Measurements from ENCODE around the gene SGPP2.

The SGPP2 gene, protein sequence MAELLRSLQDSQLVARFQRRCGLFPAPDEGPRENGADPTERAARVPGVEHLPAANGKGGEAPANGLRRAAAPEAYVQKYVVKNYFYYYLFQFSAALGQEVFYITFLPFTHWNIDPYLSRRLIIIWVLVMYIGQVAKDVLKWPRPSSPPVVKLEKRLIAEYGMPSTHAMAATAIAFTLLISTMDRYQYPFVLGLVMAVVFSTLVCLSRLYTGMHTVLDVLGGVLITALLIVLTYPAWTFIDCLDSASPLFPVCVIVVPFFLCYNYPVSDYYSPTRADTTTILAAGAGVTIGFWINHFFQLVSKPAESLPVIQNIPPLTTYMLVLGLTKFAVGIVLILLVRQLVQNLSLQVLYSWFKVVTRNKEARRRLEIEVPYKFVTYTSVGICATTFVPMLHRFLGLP

DNA sequence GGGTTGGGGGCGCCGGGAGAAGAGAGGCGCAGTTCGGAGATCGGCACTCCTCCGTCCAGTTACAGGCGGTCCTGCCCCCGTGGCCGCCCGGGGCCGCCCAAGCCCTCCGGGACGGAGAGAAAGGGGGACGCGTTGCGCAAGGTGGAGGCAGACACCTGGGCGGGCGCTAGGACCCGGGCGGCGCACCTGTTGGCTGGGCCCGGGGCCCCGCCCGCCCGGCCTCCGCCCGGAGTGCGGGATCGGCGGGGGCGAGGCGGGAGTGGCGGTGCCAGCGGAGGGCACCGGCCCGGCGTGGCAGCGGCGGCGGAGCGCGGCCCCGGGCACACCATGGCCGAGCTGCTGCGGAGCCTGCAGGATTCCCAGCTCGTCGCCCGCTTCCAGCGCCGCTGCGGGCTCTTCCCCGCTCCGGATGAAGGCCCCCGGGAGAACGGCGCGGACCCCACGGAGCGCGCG, at the start of gene SGPP2:
TSS of gene SGPP2 (plus strand) at position 268 of the 453 bp plus-strand sequence. CDS start at position 328, 60 bp downstream.
- TF ChIP-seq, protein P1, sequence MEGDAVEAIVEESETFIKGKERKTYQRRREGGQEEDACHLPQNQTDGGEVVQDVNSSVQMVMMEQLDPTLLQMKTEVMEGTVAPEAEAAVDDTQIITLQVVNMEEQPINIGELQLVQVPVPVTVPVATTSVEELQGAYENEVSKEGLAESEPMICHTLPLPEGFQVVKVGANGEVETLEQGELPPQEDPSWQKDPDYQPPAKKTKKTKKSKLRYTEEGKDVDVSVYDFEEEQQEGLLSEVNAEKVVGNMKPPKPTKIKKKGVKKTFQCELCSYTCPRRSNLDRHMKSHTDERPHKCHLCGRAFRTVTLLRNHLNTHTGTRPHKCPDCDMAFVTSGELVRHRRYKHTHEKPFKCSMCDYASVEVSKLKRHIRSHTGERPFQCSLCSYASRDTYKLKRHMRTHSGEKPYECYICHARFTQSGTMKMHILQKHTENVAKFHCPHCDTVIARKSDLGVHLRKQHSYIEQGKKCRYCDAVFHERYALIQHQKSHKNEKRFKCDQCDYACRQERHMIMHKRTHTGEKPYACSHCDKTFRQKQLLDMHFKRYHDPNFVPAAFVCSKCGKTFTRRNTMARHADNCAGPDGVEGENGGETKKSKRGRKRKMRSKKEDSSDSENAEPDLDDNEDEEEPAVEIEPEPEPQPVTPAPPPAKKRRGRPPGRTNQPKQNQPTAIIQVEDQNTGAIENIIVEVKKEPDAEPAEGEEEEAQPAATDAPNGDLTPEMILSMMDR (IDR thresholded peaks at IDR 0.05): no peak

DNA sequence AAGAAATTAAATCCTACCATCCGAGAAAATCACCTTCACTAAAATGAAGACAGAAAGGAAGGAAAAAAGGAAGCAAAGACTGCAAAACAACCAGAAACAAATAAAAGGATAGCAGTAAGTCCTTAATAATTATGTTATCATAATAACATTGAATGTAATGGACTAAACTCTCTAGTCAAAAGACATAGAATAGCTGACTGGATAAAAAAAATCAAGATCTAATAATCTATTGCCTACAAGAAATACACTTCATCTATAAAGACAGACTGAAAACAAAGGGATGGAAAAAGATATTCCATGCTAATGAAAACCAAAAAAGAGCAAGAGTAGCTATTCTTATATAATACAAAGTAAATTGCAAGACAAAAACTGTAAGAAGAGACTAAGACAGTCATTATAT, 48.5 kb upstream of the SGPP2 start:
- TF ChIP-seq, protein P1 (IDR thresholded peaks at IDR 0.05): no peak

DNA sequence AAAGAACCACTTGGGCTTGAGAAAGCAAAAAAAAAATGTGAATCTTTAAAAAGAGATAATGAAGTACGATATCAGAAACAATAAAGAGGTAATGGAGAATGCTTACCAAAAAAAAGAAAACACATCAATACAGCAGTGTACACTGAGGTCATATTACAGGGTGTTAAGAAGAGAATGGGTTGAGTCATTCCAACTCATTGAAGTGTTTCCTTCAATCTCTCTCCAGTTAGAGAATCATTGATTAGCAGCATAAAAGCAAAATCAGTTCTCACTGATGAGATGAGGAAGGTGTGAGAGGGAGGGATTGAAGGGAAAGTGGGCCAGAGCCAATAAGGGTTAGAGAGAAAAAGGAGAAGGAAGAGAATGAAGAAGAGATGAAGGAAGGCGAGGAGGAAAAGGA, 43.9 kb upstream of the SGPP2 start:
- TF ChIP-seq, protein P1 (IDR thresholded peaks at IDR 0.05): no peak

DNA sequence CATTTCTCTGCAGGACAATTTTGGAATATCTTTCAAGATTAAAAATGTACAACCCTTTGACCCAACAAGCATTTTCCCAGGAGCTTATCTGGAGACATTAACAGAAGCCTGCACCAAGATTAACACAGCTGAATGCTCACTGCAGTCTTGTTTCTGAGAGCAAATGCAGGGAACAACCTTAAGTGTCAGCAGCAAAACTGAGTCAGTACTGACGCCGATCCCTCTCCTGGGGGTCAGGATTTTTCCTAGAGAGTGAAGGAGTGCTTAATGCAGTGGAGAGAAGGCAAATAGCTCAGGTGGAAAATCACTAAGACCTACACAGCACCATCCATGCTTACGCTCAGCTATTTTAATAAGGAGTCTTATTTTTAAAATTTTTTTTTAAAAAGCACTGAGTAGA, 42.8 kb upstream of the SGPP2 start:
- TF ChIP-seq, protein P1 (IDR thresholded peaks at IDR 0.05): no peak

DNA sequence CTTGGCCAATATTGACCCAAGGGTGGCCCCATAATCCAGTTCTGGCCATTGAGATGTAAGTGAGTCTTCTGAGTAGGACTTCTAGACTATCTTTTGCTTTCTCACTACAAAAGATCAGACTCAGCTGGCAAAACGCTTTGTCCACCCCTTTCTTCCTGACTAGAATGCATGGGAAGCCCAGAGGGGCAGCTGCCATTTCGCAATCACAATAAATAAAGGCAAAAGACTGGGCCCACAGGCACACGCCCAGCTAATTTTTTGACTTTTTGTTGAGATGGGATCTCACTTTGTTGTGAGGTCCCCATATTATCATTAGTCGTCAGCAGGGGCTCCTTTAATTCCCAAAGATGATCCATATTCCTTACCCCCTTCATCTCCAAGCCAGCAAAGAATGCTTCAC, 41.1 kb upstream of the SGPP2 start:
- TF ChIP-seq, protein P1 (IDR thresholded peaks at IDR 0.05): no peak

DNA sequence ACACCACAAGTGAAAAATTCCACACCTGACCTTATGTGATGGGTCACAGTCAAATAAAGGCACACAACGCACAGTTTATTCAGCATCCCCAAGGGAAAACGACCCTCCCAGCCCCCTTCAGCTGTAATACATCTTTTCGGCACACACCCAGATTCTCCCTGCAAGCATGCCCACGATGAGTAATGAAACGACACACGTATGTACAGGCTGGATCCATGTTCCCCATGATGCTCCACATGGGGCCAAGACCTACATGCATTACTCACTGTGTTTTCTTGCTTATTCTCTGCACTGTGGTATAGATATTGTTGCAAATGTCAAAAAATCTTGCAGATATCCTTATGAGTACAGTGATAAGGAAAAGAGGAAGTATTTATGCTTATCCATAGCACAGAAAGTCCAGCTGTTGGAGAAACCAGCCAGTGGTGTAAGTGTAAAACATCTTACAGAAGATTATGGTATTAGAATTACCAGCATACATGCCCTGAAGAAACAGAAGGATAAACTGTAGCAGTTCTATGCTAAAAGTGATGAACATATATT, 32.5 kb upstream of the SGPP2 start:
- TF ChIP-seq, protein P1 (IDR thresholded peaks at IDR 0.05): no peak

DNA sequence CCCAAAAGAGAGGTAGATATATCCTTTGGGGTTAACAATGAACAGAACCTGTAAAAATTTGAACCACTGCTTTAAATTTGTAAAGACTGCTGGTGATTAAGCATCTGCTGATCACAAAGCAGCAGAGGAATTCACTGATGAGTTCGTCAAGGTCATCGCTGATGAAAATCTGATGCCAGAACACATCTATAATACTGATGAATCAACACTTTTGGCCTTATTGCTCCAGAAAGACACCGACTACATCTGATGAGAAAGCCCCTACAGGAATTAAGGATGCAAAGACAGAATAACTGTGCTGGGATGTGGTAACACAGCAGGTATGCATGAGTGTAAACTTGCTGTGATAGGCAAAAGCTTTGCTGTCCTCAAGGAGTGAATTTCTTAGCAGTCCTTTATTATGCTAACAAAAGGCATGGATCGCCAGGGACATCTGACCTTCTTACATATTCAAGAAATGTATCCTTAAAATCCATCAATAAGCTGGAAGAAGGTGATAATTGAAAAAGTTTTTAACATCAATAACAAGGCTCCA, 30.5 kb upstream of the SGPP2 start:
- TF ChIP-seq, protein P1 (IDR thresholded peaks at IDR 0.05): no peak

All from LNCAP (cell line).